ENCODE data around the gene DHRS12.

DNA sequence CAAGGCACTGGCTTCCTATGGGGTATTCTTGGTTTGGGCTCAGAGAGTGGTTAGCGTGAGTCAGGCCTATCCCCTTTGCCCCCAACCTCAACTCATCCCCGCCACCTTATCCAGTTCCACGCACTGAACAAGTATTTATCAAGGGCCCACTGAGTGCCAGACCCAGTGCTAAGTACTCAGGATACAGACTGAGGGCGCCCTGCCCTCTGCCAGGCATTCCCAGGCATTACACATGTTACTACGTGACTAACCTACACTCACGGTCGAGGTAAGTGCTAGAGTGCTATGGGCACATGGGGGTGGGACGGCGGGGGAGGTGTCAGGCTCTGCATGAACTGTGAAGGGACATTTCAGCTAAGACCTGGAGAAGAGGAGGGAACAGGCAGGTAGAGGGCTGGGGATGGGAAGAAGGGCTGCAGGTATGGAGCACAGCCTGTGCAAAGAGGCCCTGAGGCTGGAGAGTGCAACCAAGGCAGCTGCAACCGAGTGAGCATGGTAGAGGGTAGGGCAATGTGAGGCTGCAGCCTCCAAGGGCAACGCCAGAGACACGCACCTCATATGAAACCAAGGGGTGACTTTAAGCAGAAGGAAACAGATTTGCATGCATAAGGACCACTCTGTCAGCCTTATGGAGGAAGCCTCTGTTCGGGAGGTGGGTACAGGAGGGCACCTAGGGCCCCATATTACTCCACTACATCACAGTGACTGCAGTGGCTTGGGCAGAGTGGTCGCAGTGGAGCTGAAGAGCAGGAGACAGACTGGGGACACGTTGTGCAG lies 22.5 kb downstream of the DHRS12 start:
- TF ChIP-seq SMAD4 (CRISPR knock-in tag; IDR thresholded peaks at IDR 0.05): no peak
- TF ChIP-seq, protein P1, sequence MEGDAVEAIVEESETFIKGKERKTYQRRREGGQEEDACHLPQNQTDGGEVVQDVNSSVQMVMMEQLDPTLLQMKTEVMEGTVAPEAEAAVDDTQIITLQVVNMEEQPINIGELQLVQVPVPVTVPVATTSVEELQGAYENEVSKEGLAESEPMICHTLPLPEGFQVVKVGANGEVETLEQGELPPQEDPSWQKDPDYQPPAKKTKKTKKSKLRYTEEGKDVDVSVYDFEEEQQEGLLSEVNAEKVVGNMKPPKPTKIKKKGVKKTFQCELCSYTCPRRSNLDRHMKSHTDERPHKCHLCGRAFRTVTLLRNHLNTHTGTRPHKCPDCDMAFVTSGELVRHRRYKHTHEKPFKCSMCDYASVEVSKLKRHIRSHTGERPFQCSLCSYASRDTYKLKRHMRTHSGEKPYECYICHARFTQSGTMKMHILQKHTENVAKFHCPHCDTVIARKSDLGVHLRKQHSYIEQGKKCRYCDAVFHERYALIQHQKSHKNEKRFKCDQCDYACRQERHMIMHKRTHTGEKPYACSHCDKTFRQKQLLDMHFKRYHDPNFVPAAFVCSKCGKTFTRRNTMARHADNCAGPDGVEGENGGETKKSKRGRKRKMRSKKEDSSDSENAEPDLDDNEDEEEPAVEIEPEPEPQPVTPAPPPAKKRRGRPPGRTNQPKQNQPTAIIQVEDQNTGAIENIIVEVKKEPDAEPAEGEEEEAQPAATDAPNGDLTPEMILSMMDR (IDR thresholded peaks at IDR 0.05): no peak
- no peak for TF ChIP-seq NFATC4 (CRISPR knock-in tag; IDR thresholded peaks at IDR 0.05)
- TF ChIP-seq, protein P2, sequence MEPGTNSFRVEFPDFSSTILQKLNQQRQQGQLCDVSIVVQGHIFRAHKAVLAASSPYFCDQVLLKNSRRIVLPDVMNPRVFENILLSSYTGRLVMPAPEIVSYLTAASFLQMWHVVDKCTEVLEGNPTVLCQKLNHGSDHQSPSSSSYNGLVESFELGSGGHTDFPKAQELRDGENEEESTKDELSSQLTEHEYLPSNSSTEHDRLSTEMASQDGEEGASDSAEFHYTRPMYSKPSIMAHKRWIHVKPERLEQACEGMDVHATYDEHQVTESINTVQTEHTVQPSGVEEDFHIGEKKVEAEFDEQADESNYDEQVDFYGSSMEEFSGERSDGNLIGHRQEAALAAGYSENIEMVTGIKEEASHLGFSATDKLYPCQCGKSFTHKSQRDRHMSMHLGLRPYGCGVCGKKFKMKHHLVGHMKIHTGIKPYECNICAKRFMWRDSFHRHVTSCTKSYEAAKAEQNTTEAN (CRISPR knock-in tag; IDR thresholded peaks at IDR 0.05): no peak

All from WTC11 (cell line).